Measurements from ENCODE around the gene PHLPP2. TPM values are rescaled to one million over a fixed set of nuclear protein-coding genes. Genes with fewer than 3 reads are reported as not detected.
"Not testable (repeated sequence)": the region's sequence is repeated elsewhere in the genome, so short reads cannot be mapped to it uniquely, and the experiment has no call there.

Gene PHLPP2
- total RNA-seq, 2 experiments from 2014 or later = 9.3 to 9.8 TPM

GRCh38 chr16:71626858-71627213, 97.7 kb downstream of the PHLPP2 start:
- H3K27me3 Mint-ChIP-seq = peaks cover 19% of the 10 kb centered on the region
- no peak for DNase-seq
- H3K36me3 Mint-ChIP-seq = no peaks in the 10 kb centered on the region
- H3K4me3 Mint-ChIP-seq = no peak overlapping the region
- peaks cover 6% of the 10 kb centered on the region for H3K4me1 Mint-ChIP-seq
- no peaks in the 10 kb centered on the region for H3K9me3 Mint-ChIP-seq
- H3K27ac Mint-ChIP-seq = no peak overlapping the region

GRCh38 chr16:71626018-71626857, 98.3 kb downstream of the PHLPP2 start, which contains the start of gene MARVELD3:
TSS of gene MARVELD3 (plus strand) at chr16:71626184. CDS start at chr16:71626230, 46 bp downstream.
- no peak within 1 kb of the TSS for H3K27ac Mint-ChIP-seq
- DNase-seq = peak; percentile 30
- H3K4me3 Mint-ChIP-seq = no peak within 1 kb of the TSS
- H3K9me3 Mint-ChIP-seq = no peaks in the 10 kb centered on the region
- H3K27me3 Mint-ChIP-seq = peaks cover 19% of the 10 kb centered on the region
- peaks cover 7% of the 10 kb centered on the region for H3K4me1 Mint-ChIP-seq
- no peaks in the 10 kb centered on the region for H3K36me3 Mint-ChIP-seq

GRCh38 chr16:71625113-71625850, 99.2 kb downstream of the PHLPP2 start:
- DNase-seq = no peak
- H3K4me3 Mint-ChIP-seq = no peak overlapping the region
- H3K9me3 Mint-ChIP-seq = no peaks in the 10 kb centered on the region
- H3K4me1 Mint-ChIP-seq = peaks cover 7% of the 10 kb centered on the region
- peaks cover 26% of the 10 kb centered on the region for H3K27me3 Mint-ChIP-seq
- H3K27ac Mint-ChIP-seq = no peak overlapping the region
- no peaks in the 10 kb centered on the region for H3K36me3 Mint-ChIP-seq

GRCh38 chr16:71623597-71623996, 100.9 kb downstream of the PHLPP2 start:
- no peaks in the 10 kb centered on the region for H3K36me3 Mint-ChIP-seq
- peaks cover 27% of the 10 kb centered on the region for H3K27me3 Mint-ChIP-seq
- DNase-seq = no peak
- no peak overlapping the region for H3K4me3 Mint-ChIP-seq
- H3K4me1 Mint-ChIP-seq = peaks cover 7% of the 10 kb centered on the region
- H3K9me3 Mint-ChIP-seq = no peaks in the 10 kb centered on the region
- no peak overlapping the region for H3K27ac Mint-ChIP-seq

- Mint-ChIP-seq H3K36me3 (no peaks in the 10 kb centered on the region), H3K4me1 (peaks cover 7% of the 10 kb centered on the region), H3K4me3 (no peak overlapping the region), H3K27ac (no peak overlapping the region), H3K9me3 (no peaks in the 10 kb centered on the region), H3K27me3 (peaks cover 17% of the 10 kb centered on the region)
- DNase-seq = no peak
These were observed 102.4 kb downstream of the PHLPP2 start for GRCh38 chr16:71622088-71622487.

GRCh38 chr16:71618429-71618828, 106.1 kb downstream of the PHLPP2 start:
- no peaks in the 10 kb centered on the region for H3K36me3 Mint-ChIP-seq
- DNase-seq = no peak
- no peak overlapping the region for H3K27ac Mint-ChIP-seq
- H3K4me3 Mint-ChIP-seq = no peak overlapping the region
- peaks cover 7% of the 10 kb centered on the region for H3K4me1 Mint-ChIP-seq
- H3K27me3 Mint-ChIP-seq = peaks cover 28% of the 10 kb centered on the region
- H3K9me3 Mint-ChIP-seq = no peaks in the 10 kb centered on the region

GRCh38 chr16:71614956-71615355, 109.5 kb downstream of the PHLPP2 start:
- not testable (repeated sequence) for H3K4me3 Mint-ChIP-seq, H3K9me3 Mint-ChIP-seq, DNase-seq, H3K36me3 Mint-ChIP-seq, H3K4me1 Mint-ChIP-seq, H3K27ac Mint-ChIP-seq
- H3K27me3 Mint-ChIP-seq = peaks cover 45% of the 10 kb centered on the region

GRCh38 chr16:71610936-71611871, 113.3 kb downstream of the PHLPP2 start:
- H3K27ac Mint-ChIP-seq = no peak overlapping the region
- peak; percentile 82 for DNase-seq
- no peak overlapping the region for H3K4me3 Mint-ChIP-seq
- H3K4me1 Mint-ChIP-seq = peaks cover 12% of the 10 kb centered on the region
- peaks cover 43% of the 10 kb centered on the region for H3K27me3 Mint-ChIP-seq
- H3K36me3 Mint-ChIP-seq = no peaks in the 10 kb centered on the region
- no peaks in the 10 kb centered on the region for H3K9me3 Mint-ChIP-seq

- Mint-ChIP-seq H3K27me3 (peaks cover 36% of the 10 kb centered on the region), H3K36me3 (no peaks in the 10 kb centered on the region), H3K9me3 (no peaks in the 10 kb centered on the region), H3K27ac (no peak overlapping the region), H3K4me3 (no peak overlapping the region), H3K4me1 (peaks cover 12% of the 10 kb centered on the region)
- no peak for DNase-seq
These were observed 114.1 kb downstream of the PHLPP2 start for GRCh38 chr16:71610447-71610846.

GRCh38 chr16:71609066-71609465, 115.4 kb downstream of the PHLPP2 start:
- no peaks in the 10 kb centered on the region for H3K9me3 Mint-ChIP-seq
- peaks cover 26% of the 10 kb centered on the region for H3K27me3 Mint-ChIP-seq
- H3K4me1 Mint-ChIP-seq = peaks cover 12% of the 10 kb centered on the region
- no peak overlapping the region for H3K27ac Mint-ChIP-seq
- no peak overlapping the region for H3K4me3 Mint-ChIP-seq
- H3K36me3 Mint-ChIP-seq = no peaks in the 10 kb centered on the region
- DNase-seq = no peak

- Mint-ChIP-seq H3K27ac (no peak overlapping the region), H3K36me3 (no peaks in the 10 kb centered on the region), H3K4me1 (no peaks in the 10 kb centered on the region), H3K27me3 (peaks cover 5% of the 10 kb centered on the region), H3K9me3 (no peaks in the 10 kb centered on the region), H3K4me3 (no peak overlapping the region)
- no peak for DNase-seq
These were observed 123.7 kb downstream of the PHLPP2 start for GRCh38 chr16:71600822-71601221.

- not testable (repeated sequence) for DNase-seq, H3K4me1 Mint-ChIP-seq, H3K36me3 Mint-ChIP-seq, H3K27ac Mint-ChIP-seq, H3K9me3 Mint-ChIP-seq, H3K4me3 Mint-ChIP-seq
- H3K27me3 Mint-ChIP-seq = peaks cover 13% of the 10 kb centered on the region
These were observed 126.1 kb downstream of the PHLPP2 start for GRCh38 chr16:71598426-71598825.

GRCh38 chr16:71595340-71595826, 129.1 kb downstream of the PHLPP2 start:
- H3K27me3 Mint-ChIP-seq = peaks cover 17% of the 10 kb centered on the region
- not testable (repeated sequence) for H3K4me1 Mint-ChIP-seq, H3K36me3 Mint-ChIP-seq, DNase-seq, H3K9me3 Mint-ChIP-seq, H3K4me3 Mint-ChIP-seq, H3K27ac Mint-ChIP-seq
